ENCODE data around the gene MIA.
A peak's percentile ranks its signal among the peaks of the same experiment; 100 is the strongest.
"Not testable (repeated sequence)": the region's sequence is repeated elsewhere in the genome, so short reads cannot be mapped to it uniquely, and the experiment has no call there.

MIA gene

GRCh38 chr19:40780582-40780981, 5.3 kb downstream of the MIA start:
- DNase-seq (ENCODE audit: low read depth in 3 of 3), result no peak

- no peak for DNase-seq (ENCODE audit: low read depth in 3 of 3)
These were observed 5.8 kb downstream of the MIA start for GRCh38 chr19:40781140-40781539.

DNA sequence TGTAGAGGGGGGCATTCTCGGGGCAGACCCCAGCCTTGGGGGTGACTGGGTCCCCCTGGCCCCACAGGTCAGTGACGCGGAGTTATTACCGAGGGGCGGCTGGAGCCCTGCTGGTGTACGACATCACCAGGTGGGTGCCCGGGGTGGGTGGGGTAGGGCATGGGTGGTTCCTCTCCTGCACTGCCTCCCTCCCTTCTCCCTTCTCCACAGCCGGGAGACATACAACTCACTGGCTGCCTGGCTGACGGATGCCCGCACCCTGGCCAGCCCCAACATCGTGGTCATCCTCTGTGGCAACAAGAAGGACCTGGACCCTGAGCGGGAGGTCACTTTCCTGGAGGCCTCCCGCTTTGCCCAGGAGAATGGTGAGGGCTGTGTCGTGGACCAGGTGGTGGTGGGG, 8.4 kb downstream of the MIA start:
- no peak for DNase-seq (ENCODE audit: low read depth in 3 of 3)

DNA sequence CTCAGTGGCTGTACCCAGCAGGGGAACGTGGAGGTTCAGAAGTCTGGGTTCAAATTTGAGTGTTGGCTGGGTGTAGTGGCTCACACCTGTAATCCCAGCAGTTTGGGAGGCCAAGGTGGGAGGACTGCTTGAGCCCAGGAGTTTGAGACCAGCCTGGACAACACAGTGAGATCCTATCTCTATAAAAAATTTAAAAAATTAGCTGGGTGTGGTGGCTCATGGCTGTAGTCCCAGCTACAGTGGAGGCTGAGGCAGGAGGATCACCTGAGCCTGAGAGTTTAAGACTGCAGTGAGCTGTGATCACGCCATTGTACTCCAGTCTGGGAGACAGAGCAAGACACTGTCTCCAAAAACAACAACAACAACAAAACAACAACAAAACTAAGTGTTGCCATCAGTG, 8.8 kb downstream of the MIA start:
- not testable (repeated sequence) for DNase-seq (ENCODE audit: low read depth in 3 of 3)

DNA sequence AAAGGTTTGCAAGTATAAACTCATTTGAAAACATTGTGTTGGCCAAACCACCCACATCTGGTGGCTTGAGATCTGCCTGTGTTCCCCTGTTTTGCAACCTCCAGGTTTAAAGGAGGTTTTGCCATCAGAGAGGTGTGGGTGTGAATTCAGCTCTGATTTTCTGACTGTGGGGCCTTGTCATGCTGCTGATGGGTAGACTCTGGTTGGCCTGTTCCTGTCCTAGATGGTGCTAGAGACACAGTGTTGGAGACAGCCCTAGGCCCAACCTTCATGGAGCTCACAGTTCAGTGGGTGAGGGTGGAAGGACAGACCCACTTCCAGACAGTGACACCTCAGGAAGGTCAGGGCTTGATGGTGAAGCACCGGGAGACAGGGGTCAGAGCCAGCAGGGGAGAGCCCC, 10.2 kb downstream of the MIA start:
- no peak for DNase-seq (ENCODE audit: low read depth in 3 of 3)

- no peak for DNase-seq (ENCODE audit: low read depth in 3 of 3)
These were observed 11.0 kb downstream of the MIA start for GRCh38 chr19:40786060-40787037.

GRCh38 chr19:40791349-40791748, 16.0 kb downstream of the MIA start:
- DNase-seq (ENCODE audit: low read depth in 3 of 3), result no peak

DNA sequence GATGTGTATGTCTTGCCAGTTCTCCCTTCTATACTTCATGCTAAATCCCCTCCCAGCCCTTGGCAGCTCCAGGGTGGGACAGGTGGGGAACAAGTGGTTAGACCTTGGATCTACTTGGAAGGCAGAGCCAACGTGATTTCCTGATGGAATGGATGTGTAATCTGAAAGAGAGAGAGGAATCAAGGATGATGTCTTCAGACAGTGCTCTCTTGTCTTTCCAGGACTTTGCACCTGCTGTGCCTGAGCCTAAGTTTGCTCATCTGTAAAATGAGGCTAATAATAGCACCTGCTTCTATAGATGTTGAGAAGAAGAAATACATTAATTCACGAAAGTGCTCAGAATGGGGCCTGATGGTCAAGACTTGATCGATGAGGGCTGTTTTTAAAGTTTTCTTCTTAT, 16.7 kb downstream of the MIA start:
- DNase-seq (ENCODE audit: low read depth in 3 of 3), result no peak

GRCh38 chr19:40797166-40797962, 22.0 kb downstream of the MIA start:
- no peak for DNase-seq (ENCODE audit: low read depth in 3 of 3)

DNA sequence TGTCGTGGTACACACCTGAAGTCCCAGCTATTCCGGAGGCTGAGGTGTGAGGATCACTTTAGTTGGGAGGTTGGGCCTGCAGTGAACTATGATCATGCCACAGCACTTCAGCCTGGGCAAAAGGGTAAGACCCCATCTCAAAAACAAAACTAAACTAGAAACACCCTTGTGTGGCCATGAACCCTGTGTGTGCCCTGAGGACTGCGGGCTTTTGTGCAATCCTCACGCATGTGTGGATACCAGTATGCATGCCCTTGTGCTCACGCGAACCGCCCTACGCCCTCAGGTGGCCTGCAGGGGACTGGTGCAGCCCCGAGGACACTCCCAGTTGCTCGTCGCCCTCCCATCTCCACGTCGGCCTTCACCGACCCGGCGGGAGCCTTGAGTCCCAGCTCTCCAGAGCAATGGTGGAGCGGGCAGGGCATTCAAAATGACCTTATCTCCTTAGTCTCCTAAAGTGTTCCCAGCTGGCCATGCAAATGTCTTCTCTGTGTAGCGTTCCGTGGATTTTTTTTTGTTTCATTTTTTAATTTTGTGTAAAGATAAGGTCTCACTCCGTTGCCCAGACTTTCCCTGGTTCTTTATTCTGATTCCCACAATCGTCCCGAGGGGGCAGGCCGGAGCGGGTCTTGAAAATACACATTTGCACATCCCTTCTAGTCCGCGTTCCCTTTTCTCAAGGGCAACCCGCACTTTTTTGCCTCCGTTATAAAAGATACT, 22.8 kb downstream of the MIA start:
- DNase-seq (ENCODE audit: low read depth in 3 of 3), result peak in 1 of 3 experiments; percentile 33

DNA sequence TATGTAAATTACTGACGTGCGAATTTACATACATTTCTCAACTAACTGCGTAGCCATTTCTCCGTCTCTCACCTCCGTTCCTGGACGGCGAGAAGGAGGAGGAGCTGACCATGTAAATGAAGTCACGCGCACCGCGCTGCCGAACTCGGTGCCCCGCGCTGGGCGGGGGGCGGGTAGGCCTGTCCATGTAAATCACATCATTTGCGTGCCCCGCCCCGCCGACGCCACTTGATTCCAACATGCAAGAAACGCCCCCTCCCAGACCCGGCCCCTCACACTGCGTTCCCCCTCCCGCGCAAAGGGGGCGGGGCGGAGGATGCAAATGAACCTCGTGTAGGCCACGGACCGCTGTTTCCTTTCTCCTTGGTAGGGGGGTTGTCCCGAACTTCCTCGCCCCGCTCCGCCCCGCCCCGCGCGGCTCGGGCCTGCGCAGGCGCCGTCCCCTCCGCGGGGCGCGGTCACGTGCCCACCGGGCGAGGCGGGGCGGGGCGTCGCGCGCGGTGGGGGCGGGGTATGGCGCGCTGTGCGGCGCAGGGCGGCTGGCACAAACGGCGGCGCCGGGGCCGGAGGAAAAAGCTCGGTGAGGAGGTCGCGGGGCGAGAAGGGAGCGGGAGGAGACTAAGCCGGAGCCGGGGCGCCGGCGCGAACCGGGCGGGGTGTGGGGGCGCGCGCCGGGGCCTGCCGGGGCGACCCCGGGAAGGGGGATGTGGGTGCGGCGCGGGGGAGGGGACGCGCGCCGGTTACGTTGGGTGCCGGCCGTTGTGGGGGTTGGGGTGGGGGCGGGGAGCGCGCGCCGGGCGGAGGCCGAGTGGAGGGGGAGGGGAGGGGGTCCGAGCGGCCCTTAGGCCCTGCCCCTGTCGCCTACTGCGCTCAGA, 23.6 kb downstream of the MIA start, which contains the start of gene EGLN2:
Gene EGLN2 (plus strand): TSS at position 509 of the 875 bp plus-strand sequence. CDS start 1,382 bp downstream, outside the sequence.
- peak; percentile 99 to 100 (median 100) for DNase-seq (ENCODE audit: low read depth in 3 of 3)

- no peak for DNase-seq (ENCODE audit: low read depth in 3 of 3)
These were observed 24.4 kb downstream of the MIA start for GRCh38 chr19:40799558-40800338.

DNA sequence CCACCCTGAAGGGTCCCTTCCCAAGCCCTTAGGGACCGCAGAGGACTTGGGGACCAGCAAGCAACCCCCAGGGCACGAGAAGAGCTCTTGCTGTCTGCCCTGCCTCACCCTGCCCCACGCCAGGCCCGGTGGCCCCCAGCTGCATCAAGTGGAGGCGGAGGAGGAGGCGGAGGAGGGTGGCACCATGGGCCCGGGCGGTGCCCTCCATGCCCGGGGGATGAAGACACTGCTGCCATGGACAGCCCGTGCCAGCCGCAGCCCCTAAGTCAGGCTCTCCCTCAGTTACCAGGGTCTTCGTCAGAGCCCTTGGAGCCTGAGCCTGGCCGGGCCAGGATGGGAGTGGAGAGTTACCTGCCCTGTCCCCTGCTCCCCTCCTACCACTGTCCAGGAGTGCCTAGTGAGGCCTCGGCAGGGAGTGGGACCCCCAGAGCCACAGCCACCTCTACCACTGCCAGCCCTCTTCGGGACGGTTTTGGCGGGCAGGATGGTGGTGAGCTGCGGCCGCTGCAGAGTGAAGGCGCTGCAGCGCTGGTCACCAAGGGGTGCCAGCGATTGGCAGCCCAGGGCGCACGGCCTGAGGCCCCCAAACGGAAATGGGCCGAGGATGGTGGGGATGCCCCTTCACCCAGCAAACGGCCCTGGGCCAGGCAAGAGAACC, 25.1 kb downstream of the MIA start:
- no peak for DNase-seq (ENCODE audit: low read depth in 3 of 3)

GRCh38 chr19:40800997-40801377, 25.7 kb downstream of the MIA start:
- no peak for DNase-seq (ENCODE audit: low read depth in 3 of 3)

DNA sequence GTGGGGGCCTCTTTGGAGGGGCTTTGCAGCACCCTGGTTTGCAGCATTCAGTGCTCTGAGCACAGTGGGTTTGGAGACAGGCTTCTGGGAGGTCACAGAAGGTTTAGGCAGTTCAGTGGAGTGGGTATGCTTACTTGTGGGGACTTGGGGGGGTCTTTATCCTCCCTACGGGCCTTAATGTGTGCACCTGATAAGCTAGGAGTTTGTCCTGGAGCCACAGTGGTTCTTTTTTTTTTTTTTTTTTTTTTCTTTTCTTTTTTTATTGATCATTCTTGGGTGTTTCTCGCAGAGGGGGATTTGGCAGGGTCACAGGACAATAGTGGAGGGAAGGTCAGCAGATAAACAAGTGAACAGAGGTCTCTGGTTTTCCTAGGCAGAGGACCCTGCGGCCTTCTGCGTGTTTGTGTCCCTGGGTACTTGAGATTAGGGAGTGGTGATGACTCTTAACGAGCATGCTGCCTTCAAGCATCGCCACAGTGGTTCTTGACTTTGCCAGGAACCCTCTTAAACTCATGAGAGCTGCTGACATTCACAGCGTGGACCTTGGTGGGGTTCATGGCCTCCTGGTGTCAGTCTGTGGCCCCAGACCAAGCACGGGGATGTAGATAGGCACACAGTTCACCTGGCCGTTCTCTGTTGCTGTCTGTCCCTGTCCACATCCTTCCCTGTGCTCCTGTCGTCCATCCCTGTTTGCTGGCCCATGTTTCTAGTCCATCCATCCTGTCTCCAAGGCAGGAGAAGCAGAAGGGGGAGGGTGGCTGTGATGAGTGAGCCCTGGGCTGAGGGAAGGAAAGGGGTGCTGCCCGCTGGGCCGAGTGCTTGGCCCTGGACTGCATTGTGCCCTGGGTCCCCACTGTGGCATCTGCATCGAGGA, 26.3 kb downstream of the MIA start:
- no peak for DNase-seq (ENCODE audit: low read depth in 3 of 3)

- DNase-seq (ENCODE audit: low read depth in 3 of 3), result no peak
These were observed 27.2 kb downstream of the MIA start for GRCh38 chr19:40802300-40803169.

GRCh38 chr19:40803170-40803856, 28.0 kb downstream of the MIA start:
- no peak for DNase-seq (ENCODE audit: low read depth in 3 of 3)

Measured in stimulated activated CD4-positive, alpha-beta T cell treated with anti-CD3 and anti-CD28 coated beads, TNF-alpha, amount 100 ng/mL, for 4 hours (primary cell).